H1 (cell line): ENCODE data around the gene NPBWR2. TPM values are rescaled to one million over a fixed set of nuclear protein-coding genes. Genes with fewer than 3 reads are reported as not detected.

Source experiments
- CTCF ChIA-PET: fragments of 300-600 bp; sonication (Branson Sonifier 250); formaldehyde crosslinking; loops from one replicate; lab custom pipeline; 2021; ENCODE audit not compliant: partially characterized antibody; lab: Charles Lee
- POLR2A ChIA-PET: fragments of 300-600 bp; sonication (Branson Sonifier 250); formaldehyde crosslinking; loops from one replicate; lab custom pipeline; 2021; ENCODE audit warnings: inconsistent platforms; ENCODE audit not compliant: partially characterized antibody; lab: Charles Lee
- DNase-seq, 2 experiments: peaks; one replicate each; pipeline versions ENCODE4 v3.0.0 to v3.0.0-alpha.2; 2010 to 2022; ENCODE audit warnings: low spot score in 2 of 2, low read depth in 1 of 2, mixed read lengths in 1 of 2
- FAIRE-seq: peaks from 2 replicates; lab custom pipeline; 2011; peaks lifted over from hg19 to GRCh38; lab: Jason Lieb, UNC
- H2AFZ ChIP-seq: 2 replicates; pipeline ENCODE4 v1.8.1; 2012; ENCODE audit warnings: low read length, inconsistent platforms
- H2AK5ac ChIP-seq: 2 replicates; pipeline ENCODE4 v1.6.1; 2013; ENCODE audit warnings: low read depth, low read length
- H2BK120ac ChIP-seq: replicated peaks from 2 replicates; pipeline ENCODE3; 2013; ENCODE audit warnings: low read depth, low read length, inconsistent platforms
- H2BK12ac ChIP-seq: 2 replicates; pipeline ENCODE4 v1.6.1; 2013; ENCODE audit warnings: low read depth, low read length
- H2BK15ac ChIP-seq: 2 replicates; pipeline ENCODE4 v1.6.1; 2013; ENCODE audit warnings: low read length
- H2BK20ac ChIP-seq: 2 replicates; pipeline ENCODE4 v1.6.1; 2013; ENCODE audit warnings: low read length
- H2BK5ac ChIP-seq: 2 replicates; pipeline ENCODE4 v1.6.1; 2013; ENCODE audit warnings: low read depth, low read length
- H3K14ac ChIP-seq: 2 replicates; pipeline ENCODE4 v1.6.1; 2013; ENCODE audit warnings: inconsistent platforms; ENCODE audit not compliant: insufficient read length
- H3K18ac ChIP-seq: 2 replicates; pipeline ENCODE4 v1.6.1; 2013; ENCODE audit warnings: low read length; ENCODE audit errors: extremely low read depth
- H3K23ac ChIP-seq: 2 replicates; pipeline ENCODE4 v1.6.1; 2013; ENCODE audit warnings: inconsistent platforms; ENCODE audit not compliant: insufficient read length
- H3K23me2 ChIP-seq: 2 replicates; pipeline ENCODE4 v1.6.1; 2013; ENCODE audit warnings: low read depth, low read length
- H3K27ac ChIP-seq: 2 replicates; pipeline ENCODE4 v1.6.1; 2011; ENCODE audit warnings: low read depth, low read length, inconsistent platforms
- H3K27me3 ChIP-seq, 4 experiments: replicated peaks in 1 of 4; 1 replicate in 1 of 4; 2 replicates in 3 of 4; pipeline versions ENCODE4 v1.6.1 to v1.8.1; 2011 to 2013; ENCODE audit warnings: low read length in 3 of 4, mild to moderate bottlenecking in 3 of 4, inconsistent platforms in 2 of 4, mixed read lengths in 2 of 4, moderate library complexity in 1 of 4; ENCODE audit not compliant: control insufficient read depth in 3 of 4, insufficient read depth in 3 of 4; ENCODE audit errors: extremely low read depth in 1 of 4
- H3K36me3 ChIP-seq, 4 experiments: 2 replicates each; pipeline versions ENCODE4 v1.6.1 to v1.8.1; 2011 to 2013; ENCODE audit warnings: mild to moderate bottlenecking in 4 of 4, low read length in 3 of 4, moderate library complexity in 2 of 4, control low read depth in 1 of 4, inconsistent platforms in 1 of 4; ENCODE audit not compliant: insufficient read depth in 4 of 4, control insufficient read depth in 2 of 4
- H3K4ac ChIP-seq: replicated peaks from 2 replicates; pipeline ENCODE3; 2013; ENCODE audit warnings: low read length, low read depth, mixed read lengths, inconsistent platforms; ENCODE audit not compliant: insufficient read length
- H3K4me1 ChIP-seq, 4 experiments: replicated peaks in 1 of 4; 1 replicate in 1 of 4; 2 replicates in 3 of 4; pipeline versions ENCODE4 v1.6.1 to v1.8.1; 2011 to 2013; ENCODE audit warnings: low read length in 3 of 4, inconsistent platforms in 2 of 4, mixed read lengths in 1 of 4; ENCODE audit not compliant: insufficient read depth in 4 of 4, control insufficient read depth in 3 of 4
- H3K4me2 ChIP-seq, 2 experiments: 2 replicates each; pipeline versions ENCODE4 v1.6.1 to v1.8.1; 2011 to 2013; ENCODE audit warnings: low read depth in 2 of 2, low read length in 2 of 2, control low read depth in 1 of 2, inconsistent platforms in 1 of 2, mild to moderate bottlenecking in 1 of 2; ENCODE audit not compliant: insufficient read depth in 1 of 2
- H3K4me3 ChIP-seq, 4 experiments: fragments of 200-600, 300-600 bp in 1 of 4; sonication (generic), shearing (Covaris generic), sonication (Bioruptor Twin) in 1 of 4; 2 replicates each; pipeline versions ENCODE4 v1.5.1 to v1.8.1; 2011 to 2016; ENCODE audit warnings: low read length in 4 of 4, low read depth in 3 of 4, control low read depth in 2 of 4, inconsistent platforms in 2 of 4, mild to moderate bottlenecking in 2 of 4, mixed read lengths in 1 of 4, moderate library complexity in 1 of 4; ENCODE audit not compliant: insufficient read depth in 2 of 4; ENCODE audit errors: extremely low read depth in 1 of 4
- H3K56ac ChIP-seq: replicated peaks from 2 replicates; pipeline ENCODE3; 2013; ENCODE audit warnings: low read depth, mild to moderate bottlenecking, mixed read lengths, low read length, inconsistent platforms; ENCODE audit not compliant: insufficient read length
- H3K79me1 ChIP-seq: 2 replicates; pipeline ENCODE4 v1.6.1; 2013; ENCODE audit warnings: low read depth, low read length, control low read depth
- H3K79me2 ChIP-seq, 2 experiments: 2 replicates each; pipeline versions ENCODE4 v1.6.1 to v1.8.1; 2012 to 2013; ENCODE audit warnings: low read length in 2 of 2, mild to moderate bottlenecking in 2 of 2, inconsistent platforms in 1 of 2; ENCODE audit not compliant: insufficient read depth in 2 of 2, control insufficient read depth in 1 of 2
- H3K9ac ChIP-seq, 4 experiments: replicated peaks in 1 of 4; 1 replicate in 1 of 4; 2 replicates in 3 of 4; pipeline versions ENCODE4 v1.6.1 to v1.8.1; 2011 to 2013; ENCODE audit warnings: low read depth in 3 of 4, low read length in 3 of 4, control low read depth in 2 of 4, mild to moderate bottlenecking in 2 of 4, moderate library complexity in 2 of 4, inconsistent platforms in 1 of 4; ENCODE audit errors: extremely low read depth in 1 of 4
- H3K9me3 ChIP-seq, 2 experiments: 2 replicates each; pipeline versions ENCODE4 v1.6.1 to v1.8.1; 2012 to 2013; ENCODE audit warnings: mild to moderate bottlenecking in 2 of 2, moderate library complexity in 2 of 2, control low read depth in 1 of 2, inconsistent platforms in 1 of 2, low read depth in 1 of 2, low read length in 1 of 2, mixed read lengths in 1 of 2; ENCODE audit not compliant: insufficient read depth in 2 of 2
- H4K20me1 ChIP-seq, 2 experiments: replicated peaks in 1 of 2; 2 replicates each; pipeline versions ENCODE3 to v1.8.1; 2011 to 2013; ENCODE audit warnings: inconsistent platforms in 2 of 2, low read length in 2 of 2, mild to moderate bottlenecking in 1 of 2; ENCODE audit not compliant: insufficient read depth in 2 of 2, control insufficient read depth in 1 of 2
- H4K5ac ChIP-seq: 2 replicates; pipeline ENCODE4 v1.6.1; 2013; ENCODE audit warnings: low read length, low read depth, mixed read lengths, inconsistent platforms; ENCODE audit not compliant: insufficient read length
- H4K8ac ChIP-seq: 2 replicates; pipeline ENCODE4 v1.8.0; 2013; ENCODE audit warnings: mild to moderate bottlenecking, moderate library complexity, low read length, inconsistent platforms; ENCODE audit not compliant: insufficient read depth; ENCODE audit errors: extremely low read depth
- H4K91ac ChIP-seq: replicated peaks from 2 replicates; pipeline ENCODE3; 2013; ENCODE audit warnings: low read length, mixed read lengths, inconsistent platforms; ENCODE audit not compliant: insufficient read length
- BCL11A ChIP-seq, 2 experiments: IDR thresholded peaks; one replicate each; pipeline ENCODE4 v1.6.1; 2011; ENCODE audit warnings: low read depth in 2 of 2, low read length in 2 of 2, mild to moderate bottlenecking in 2 of 2
- CEBPB ChIP-seq: IDR thresholded peaks from 2 replicates; pipeline ENCODE4 v1.6.1; 2012; ENCODE audit warnings: low read depth, low read length
- CREB1 ChIP-seq: IDR thresholded peaks from 2 replicates; pipeline ENCODE4 v1.6.1; 2012; ENCODE audit warnings: inconsistent platforms
- KDM4A ChIP-seq: IDR thresholded peaks from one replicate; pipeline ENCODE4 v1.7.1; 2012; ENCODE audit warnings: low read depth, mild to moderate bottlenecking, moderate library complexity, low read length, inconsistent platforms; ENCODE audit not compliant: severe bottlenecking
- MAX ChIP-seq: IDR thresholded peaks from 2 replicates; pipeline ENCODE4 v1.6.1; 2012; ENCODE audit warnings: inconsistent platforms
- RAD21 ChIP-seq, 2 experiments: IDR thresholded peaks in 1 of 2; conservative IDR thresholded peaks in 1 of 2; 2 replicates each; pipeline ENCODE4 v1.6.1; 2011; ENCODE audit warnings: low read depth in 2 of 2, low read length in 2 of 2, improper control_type of control experiment in 1 of 2, inconsistent platforms in 1 of 2, mild to moderate bottlenecking in 1 of 2, moderate library complexity in 1 of 2
- SIRT6 ChIP-seq: IDR thresholded peaks from one replicate; pipeline ENCODE4 v1.7.1; 2012; ENCODE audit warnings: low read length, inconsistent platforms
- SP4 ChIP-seq: IDR thresholded peaks from 2 replicates; pipeline ENCODE4 v1.6.1; 2012; ENCODE audit warnings: low read length, inconsistent platforms
- USF2 ChIP-seq: IDR thresholded peaks from 2 replicates; pipeline ENCODE4 v1.6.1; 2011; ENCODE audit warnings: low read length, improper control_type of control experiment
- YY1 ChIP-seq: IDR thresholded peaks from 2 replicates; pipeline ENCODE4 v1.6.1; 2011; ENCODE audit warnings: low read depth, mild to moderate bottlenecking, low read length
- WGBS, 2 experiments: shearing (Covaris generic) in 1 of 2; methylation state at CpG; one replicate each; pipeline versions ENCODE4 v1.1.6 to v1.1.7; 2013 to 2015; ENCODE audit warnings: low lambda C conversion rate in 2 of 2, mixed read lengths in 2 of 2, inconsistent platforms in 1 of 2, low coverage in 1 of 2, missing lambda C conversion rate in 1 of 2; ENCODE audit not compliant: insufficient replicate concordance in 2 of 2, insufficient coverage in 1 of 2, insufficient read length in 1 of 2; ENCODE audit errors: extremely low coverage in 1 of 2, missing lambda C conversion rate in 1 of 2; 5-methylcytosine and 5-hydroxymethylcytosine counted together
- polyA plus RNA-seq, 7 experiments: library from polyadenylated mRNA; depleted of rRNA in 3 of 7; stranded (reverse) in 5 of 7; unstranded in 2 of 7; fragments of >200 nt in 5 of 7; fragments of 200-250 nt in 2 of 7; gene quantifications; 1 replicate in 5 of 7; 2 replicates in 1 of 7; 4 replicates in 1 of 7; pipeline versions ENCODE4 v1.2.1 to v1.2.3, GENCODE V29; 2011 to 2013; ENCODE audit warnings: missing spikeins in 2 of 7, mixed read lengths in 2 of 7
- total RNA-seq: library from RNA; stranded (reverse); fragmentation: NEBNext Ultra II Directional; extraction: Animal tissue kit (Norgen Biotek cat#: 25700); gene quantifications from 2 replicates; pipeline ENCODE4 v1.2.1, GENCODE V29; 2021

Gene NPBWR2
- total and polyA plus RNA-seq, 2 of the 8 experiments (the other 6 are each of a cell fraction or from before 2014, with no cell fraction given) = not detected

GRCh38 chr20:64153861-64154589 is 46.7 kb upstream of the NPBWR2 start:
- WGBS, 2 experiments = 95% methylated on average over 19 of the region's 20 CpGs; no CpG with 5 or more reads in 1 of the 2 experiments
- H3K18ac ChIP-seq = no peak overlapping the region
- TF ChIP-seq BCL11A (IDR thresholded peaks at IDR 0.05; ENCODE audit: low read depth in 2 of 2, low read length in 2 of 2) (no peak), KDM4A (no peak), CEBPB (no peak), CREB1 (no peak), YY1 (no peak), MAX (no peak), USF2 (no peak), SIRT6 (no peak), SP4 (no peak), RAD21 (IDR thresholded peaks at IDR 0.05 in 1 of 2, conservative IDR thresholded peaks at IDR 0.05 in 1 of 2; ENCODE audit: low read depth in 2 of 2, low read length in 2 of 2) (no peak)

More at GRCh38 chr20:64153861-64154589, 46.7 kb upstream of the NPBWR2 start:
- Histone ChIP-seq H4K8ac (no peak overlapping the region), H4K91ac (peak overlapping the region; percentile 84), H2BK5ac (peak overlapping the region; percentile 73; the same call in 1 of the 2 replicates), H3K79me1 (no peaks in the 10 kb centered on the region), H3K4ac (no peak overlapping the region), H2AK5ac (peak overlapping the region; percentile 86; the same call in 1 of the 2 replicates), H3K23ac (no peak overlapping the region), H3K4me3 (no peak overlapping the region), H3K27me3 (no peaks in the 10 kb centered on the region), H3K79me2 (no peaks in the 10 kb centered on the region), H3K36me3 (no peaks in the 10 kb centered on the region; a peak in 1 of 8 replicates), H2AFZ (no peak overlapping the region), H3K27ac (no peak overlapping the region; the same call in 1 of the 2 replicates), H4K20me1 (peaks cover 0 to 8% of the 10 kb centered on the region in 2 experiments), H3K9me3 (peaks cover 0 to 4% of the 10 kb centered on the region in 2 experiments; a peak in 2 of 4 replicates), H2BK15ac (no peak overlapping the region; the same call in 1 of the 2 replicates), H3K56ac (peak overlapping the region; percentile 99), H2BK120ac (no peak overlapping the region), H3K9ac (no peak overlapping the region), H3K23me2 (peaks cover 7% of the 10 kb centered on the region; the same call in 1 of the 2 replicates), H3K4me2 (no peak overlapping the region), H4K5ac (no peak overlapping the region), H2BK12ac (peak overlapping the region; percentile 68; the same call in 1 of the 2 replicates), H2BK20ac (0 out of 2 replicates have a peak overlapping the region, but pooled peaks have one; percentile 24), H3K4me1 (peaks cover 0 to 19% (median 8%) of the 10 kb centered on the region in 4 experiments; a peak in 5 of 7 replicates), H3K14ac (no peak overlapping the region)
- POLR2A ChIA-PET = no interaction called here
- CTCF ChIA-PET = interaction anchor here (0.9 to 2.4 kb wide), 3 partner anchors 9 to 69 kb away, joined by 5 to 8 read pairs (median 5); no protein-coding TSS in a partner anchor
- no peak for FAIRE-seq
- no peak for DNase-seq
